GM23248 (cell line): ENCODE results near the gene OPRD1. TPM values are rescaled to one million over a fixed set of nuclear protein-coding genes. Genes with fewer than 3 reads are reported as not detected.

ENCODE experiments used
- DNase-seq: peaks from one replicate; pipeline ENCODE4 v3.0.0-alpha.2; 2015
- H2AFZ ChIP-seq: fragments of 200-600 bp; sonication (generic); 2 replicates; pipeline ENCODE4 v1.6.1; 2016; ENCODE audit warnings: antibody characterized with exemption
- H3F3A ChIP-seq: fragments of 200-600 bp; sonication (generic); 2 replicates; pipeline ENCODE4 v1.6.1; 2016; ENCODE audit warnings: mild to moderate bottlenecking, antibody characterized with exemption, mixed run types; ENCODE audit not compliant: insufficient read depth
- H3K27ac ChIP-seq: fragments of 200-600 bp; sonication (generic); 2 replicates; pipeline ENCODE4 v1.5.1; 2016; ENCODE audit warnings: mild to moderate bottlenecking
- H3K27me3 ChIP-seq: fragments of 200-600 bp; sonication (generic); replicated peaks from 2 replicates; pipeline ENCODE4 v1.6.1; 2016; ENCODE audit warnings: mild to moderate bottlenecking; ENCODE audit not compliant: insufficient read depth
- H3K36me3 ChIP-seq: fragments of 200-600 bp; sonication (generic); 2 replicates; pipeline ENCODE4 v1.6.1; 2016; ENCODE audit warnings: low read depth, mild to moderate bottlenecking
- H3K4me1 ChIP-seq: fragments of 200-600 bp; sonication (generic); 2 replicates; pipeline ENCODE4 v1.6.1; 2016; ENCODE audit warnings: mild to moderate bottlenecking; ENCODE audit not compliant: insufficient read depth
- H3K4me2 ChIP-seq: fragments of 200-600 bp; sonication (generic); one replicate; pipeline ENCODE4 v1.6.1; 2016; ENCODE audit warnings: mild to moderate bottlenecking; ENCODE audit not compliant: unreplicated experiment
- H3K4me3 ChIP-seq: fragments of 200-600 bp; sonication (generic); 2 replicates; pipeline ENCODE4 v1.5.1; 2016; ENCODE audit warnings: mild to moderate bottlenecking
- H3K79me2 ChIP-seq: fragments of 200-600 bp; sonication (generic); 2 replicates; pipeline ENCODE4 v1.6.1; 2016; ENCODE audit warnings: mild to moderate bottlenecking; ENCODE audit not compliant: insufficient read depth
- H3K9ac ChIP-seq: fragments of 200-600 bp; sonication (generic); 2 replicates; pipeline ENCODE4 v1.6.1; 2016; ENCODE audit warnings: mild to moderate bottlenecking
- H3K9me2 ChIP-seq: fragments of 200-600 bp; sonication (generic); 2 replicates; pipeline ENCODE4 v1.6.1; 2016; ENCODE audit warnings: mixed run types, mild to moderate bottlenecking, moderate library complexity; ENCODE audit not compliant: insufficient read depth
- H3K9me3 ChIP-seq: fragments of 200-600 bp; sonication (generic); one replicate; pipeline ENCODE4 v1.6.1; 2017; ENCODE audit warnings: low read depth
- H4K20me1 ChIP-seq: fragments of 200-600 bp; sonication (generic); 2 replicates; pipeline ENCODE4 v1.6.0; 2016; ENCODE audit not compliant: insufficient read depth
- EZH2 ChIP-seq: fragments of 200-600 bp; sonication (generic); IDR thresholded peaks from 2 replicates; pipeline ENCODE4 v1.6.1; 2018; ENCODE audit warnings: antibody characterized with exemption, mild to moderate bottlenecking; ENCODE audit not compliant: insufficient read depth, poor library complexity, severe bottlenecking
- EZH2phosphoT487 ChIP-seq: fragments of 200-600 bp; sonication (generic); IDR thresholded peaks from 2 replicates; pipeline ENCODE4 v1.6.1; 2018; ENCODE audit warnings: antibody characterized with exemption, moderate library complexity, mild to moderate bottlenecking, low read depth; ENCODE audit not compliant: insufficient read depth
- WGBS, 2 experiments: methylation state at CpG; one replicate each; pipeline ENCODE4 v1.1.6; 2015 to 2017; ENCODE audit warnings: low lambda C conversion rate in 2 of 2, low coverage in 1 of 2; ENCODE audit errors: missing lambda C conversion rate in 2 of 2; 5-methylcytosine and 5-hydroxymethylcytosine counted together
- in situ Hi-C: fragments of 300-500 bp; cut with MboI; formaldehyde crosslinking; loops from 2 replicates; pipeline ENCODE4 v1.15.0; 2020
- polyA plus RNA-seq: library from polyadenylated mRNA; unstranded; fragments of >200 nt; fragmentation: Nextera tagmentation; extraction: Ambion mirVana; gene quantifications from 2 replicates; pipeline ENCODE4 v1.2.1, GENCODE V29; 2016
- total RNA-seq: library from RNA; depleted of rRNA; stranded (reverse); fragments of >200 nt; shearing (Covaris generic); gene quantifications from 2 replicates; pipeline ENCODE4 v1.2.3, GENCODE V29; 2014

Gene OPRD1
- total and polyA plus RNA-seq, 2 experiments from 2014 or later = not detected

- no peaks in the 10 kb centered on the region for H3K9me2 ChIP-seq
- TF ChIP-seq EZH2 (no peak), EZH2phosphoT487 (no peak)
- H3K27ac ChIP-seq = no peak overlapping the region
- DNase-seq = no peak
- no peak overlapping the region for H3K4me3 ChIP-seq
- WGBS, 2 experiments = 45 to 47% methylated on average over 4 of the region's 4 CpGs
- no peaks in the 10 kb centered on the region for H3F3A ChIP-seq
- H3K27me3 ChIP-seq = peaks cover 5% of the 10 kb centered on the region
- H3K4me1 ChIP-seq = no peaks in the 10 kb centered on the region
- in situ Hi-C loops = no loop called here
- H3K9me3 ChIP-seq = no peaks in the 10 kb centered on the region
- no peaks in the 10 kb centered on the region for H3K36me3 ChIP-seq
- H2AFZ ChIP-seq = no peak overlapping the region
- H4K20me1 ChIP-seq = no peaks in the 10 kb centered on the region
- H3K4me2 ChIP-seq = no peak overlapping the region
- no peak overlapping the region for H3K9ac ChIP-seq
- H3K79me2 ChIP-seq = no peaks in the 10 kb centered on the region
Measured at GRCh38 chr1:28832966-28833365, 21.0 kb downstream of the OPRD1 start.

GRCh38 chr1:28833381-28833780 is 21.4 kb downstream of the OPRD1 start:
- Histone ChIP-seq H3K36me3 (no peaks in the 10 kb centered on the region), H3K4me2 (no peak overlapping the region), H3K27ac (no peak overlapping the region), H3K27me3 (peaks cover 9% of the 10 kb centered on the region), H3K79me2 (no peaks in the 10 kb centered on the region), H3K4me3 (no peak overlapping the region), H3K9ac (no peak overlapping the region), H2AFZ (no peak overlapping the region), H3F3A (no peaks in the 10 kb centered on the region), H4K20me1 (no peaks in the 10 kb centered on the region), H3K4me1 (no peaks in the 10 kb centered on the region), H3K9me3 (no peaks in the 10 kb centered on the region), H3K9me2 (no peaks in the 10 kb centered on the region)
- TF ChIP-seq EZH2phosphoT487 (no peak), EZH2 (no peak)
- in situ Hi-C loops = no loop called here
- no peak for DNase-seq
- WGBS, 2 experiments = 58 to 60% methylated on average over 7 of the region's 7 CpGs

GRCh38 chr1:28835237-28835650 is 23.3 kb downstream of the OPRD1 start:
- no peak for DNase-seq
- Histone ChIP-seq H3K4me2 (no peak overlapping the region), H2AFZ (no peak overlapping the region), H3K9me2 (no peaks in the 10 kb centered on the region), H3K9ac (no peak overlapping the region), H3K36me3 (no peaks in the 10 kb centered on the region), H3K4me3 (no peak overlapping the region), H3K4me1 (no peaks in the 10 kb centered on the region), H4K20me1 (no peaks in the 10 kb centered on the region), H3K27me3 (peaks cover 14% of the 10 kb centered on the region), H3K27ac (no peak overlapping the region), H3K9me3 (no peaks in the 10 kb centered on the region), H3F3A (no peaks in the 10 kb centered on the region), H3K79me2 (no peaks in the 10 kb centered on the region)
- 13 to 18% methylated on average over 4 of the region's 4 CpGs for WGBS, 2 experiments
- in situ Hi-C loops = no loop called here
- TF ChIP-seq EZH2phosphoT487 = no peak
- TF ChIP-seq EZH2 = no peak

GRCh38 chr1:28836421-28836956 is 24.5 kb downstream of the OPRD1 start:
- Histone ChIP-seq H3K9me2 (no peaks in the 10 kb centered on the region), H3K4me2 (no peak overlapping the region), H3K9ac (no peak overlapping the region), H3F3A (no peaks in the 10 kb centered on the region), H3K4me3 (no peak overlapping the region), H3K4me1 (no peaks in the 10 kb centered on the region), H3K27ac (no peak overlapping the region), H3K36me3 (no peaks in the 10 kb centered on the region), H3K9me3 (no peaks in the 10 kb centered on the region), H3K27me3 (peaks cover 14% of the 10 kb centered on the region), H3K79me2 (no peaks in the 10 kb centered on the region), H4K20me1 (no peaks in the 10 kb centered on the region), H2AFZ (no peak overlapping the region)
- no peak for TF ChIP-seq EZH2phosphoT487
- no peak for TF ChIP-seq EZH2
- no peak for DNase-seq
- in situ Hi-C loops = no loop called here
- 77 to 82% methylated on average over 15 of the region's 15 CpGs for WGBS, 2 experiments
